MG63 (cell line): ENCODE data around the gene RAB6B. TPM values are rescaled to one million over a fixed set of nuclear protein-coding genes. Genes with fewer than 3 reads are reported as not detected.

Experiments used
- DNase-seq: peaks from one replicate; pipeline ENCODE4 v3.0.0-alpha.2; 2020
- H3K27me3 ChIP-seq: fragments of 250-450 bp; sonication (Bioruptor Pico); 2 replicates; pipeline ENCODE4 v1.5.1; 2020; ENCODE audit warnings: mild to moderate bottlenecking, moderate library complexity
- H3K36me3 ChIP-seq: fragments of 250-450 bp; sonication (Bioruptor Pico); 2 replicates; pipeline ENCODE4 v1.5.1; 2020; ENCODE audit warnings: mild to moderate bottlenecking, moderate library complexity
- H3K4me3 ChIP-seq: fragments of 250-450 bp; sonication (Bioruptor Pico); 2 replicates; pipeline ENCODE4 v1.5.1; 2020; ENCODE audit warnings: mild to moderate bottlenecking, moderate library complexity
- H3K9me3 ChIP-seq: fragments of 250-450 bp; sonication (Bioruptor Pico); 2 replicates; pipeline ENCODE4 v1.5.1; 2020; ENCODE audit warnings: mild to moderate bottlenecking, moderate library complexity
- total RNA-seq: library from RNA; depleted of rRNA; stranded (reverse); fragments of >200 nt; shearing (Covaris generic); gene quantifications from 2 replicates; pipeline ENCODE4 v1.2.3, GENCODE V29; 2014; ENCODE audit warnings: low replicate concordance

RAB6B gene
- total RNA-seq, 1 experiment from 2014 or later = 4.0 TPM

DNA sequence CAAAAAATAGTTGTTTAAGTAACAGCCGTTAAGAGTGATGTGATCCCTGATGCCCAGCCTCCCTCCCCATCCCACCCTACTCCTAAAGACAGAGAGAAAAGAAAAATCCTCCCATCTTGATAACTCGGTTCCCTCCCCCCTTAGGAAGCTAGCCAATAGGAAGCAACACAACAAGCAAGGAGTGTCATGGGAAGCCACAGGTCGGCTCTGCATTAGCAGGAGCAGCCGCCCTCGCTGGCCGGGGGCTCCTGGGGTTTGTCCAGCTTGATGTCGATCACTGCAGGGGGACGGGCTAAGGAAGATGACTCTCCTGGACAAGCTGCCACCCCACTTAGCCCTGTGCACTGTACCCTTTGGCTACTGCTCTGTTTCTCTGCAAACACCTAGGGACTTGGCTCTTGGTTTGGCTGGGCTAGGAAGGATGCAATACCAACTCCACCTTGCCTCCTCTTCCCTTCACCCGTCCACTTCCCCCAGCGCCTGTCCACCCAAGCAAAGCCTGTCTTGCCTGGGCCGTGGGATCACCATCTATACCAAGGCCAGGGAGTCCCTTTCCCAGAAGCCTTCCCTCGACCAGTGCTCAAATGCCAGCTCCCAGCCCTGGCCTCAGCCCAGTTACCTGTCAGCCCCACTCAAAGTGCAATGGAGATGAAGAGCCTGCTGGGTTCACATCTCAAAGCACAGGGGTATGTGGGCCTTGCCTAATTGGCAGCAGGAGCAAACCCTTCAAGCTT is 66.9 kb downstream of the RAB6B start:
- peaks cover 15% of the 10 kb centered on the region for H3K36me3 ChIP-seq
- H3K27me3 ChIP-seq = no peaks in the 10 kb centered on the region
- H3K9me3 ChIP-seq = no peaks in the 10 kb centered on the region
- H3K4me3 ChIP-seq = no peak overlapping the region
- no peak for DNase-seq

- Histone ChIP-seq H3K4me3 (no peak overlapping the region), H3K36me3 (peaks cover 26% of the 10 kb centered on the region), H3K27me3 (no peaks in the 10 kb centered on the region), H3K9me3 (no peaks in the 10 kb centered on the region)
- no peak for DNase-seq
These were observed 68.0 kb downstream of the RAB6B start for GRCh38 chr3:133827684-133828083.

- H3K9me3 ChIP-seq = no peaks in the 10 kb centered on the region
- no peaks in the 10 kb centered on the region for H3K27me3 ChIP-seq
- H3K36me3 ChIP-seq = peaks cover 31% of the 10 kb centered on the region
- H3K4me3 ChIP-seq = no peak overlapping the region
- no peak for DNase-seq
These were observed 68.5 kb downstream of the RAB6B start for GRCh38 chr3:133827136-133827535.

- DNase-seq = no peak
- Histone ChIP-seq H3K27me3 (no peaks in the 10 kb centered on the region), H3K36me3 (peaks cover 38% of the 10 kb centered on the region), H3K4me3 (no peak overlapping the region), H3K9me3 (no peaks in the 10 kb centered on the region)
These were observed 69.5 kb downstream of the RAB6B start for GRCh38 chr3:133825969-133826727.

DNA sequence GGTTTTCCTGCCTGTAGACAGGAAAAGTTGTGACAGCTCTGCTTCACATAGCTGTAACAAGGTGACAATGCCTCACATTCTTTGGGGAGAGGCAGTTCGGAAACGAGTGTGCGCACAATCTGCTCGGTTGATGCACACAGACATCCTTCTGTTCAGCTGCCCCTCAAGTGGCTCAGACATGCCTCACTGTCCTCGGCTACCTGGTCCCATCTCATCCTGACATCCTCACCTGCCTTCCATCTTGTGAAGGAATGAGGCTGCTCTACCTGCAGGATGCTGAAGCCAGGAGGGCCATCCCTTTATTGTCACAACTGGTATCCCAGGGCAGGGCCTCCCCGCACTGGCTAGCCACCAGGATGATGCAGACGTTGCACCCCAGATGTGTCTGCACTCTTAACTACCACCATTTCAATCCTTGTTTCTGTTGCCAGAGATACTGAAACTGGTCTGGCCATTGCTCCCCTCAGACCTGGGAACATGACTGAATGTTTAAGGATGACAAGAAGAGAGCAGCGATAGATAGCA is 70.7 kb downstream of the RAB6B start:
- DNase-seq = no peak
- no peak overlapping the region for H3K4me3 ChIP-seq
- no peaks in the 10 kb centered on the region for H3K27me3 ChIP-seq
- H3K36me3 ChIP-seq = peaks cover 49% of the 10 kb centered on the region
- H3K9me3 ChIP-seq = no peaks in the 10 kb centered on the region

DNA sequence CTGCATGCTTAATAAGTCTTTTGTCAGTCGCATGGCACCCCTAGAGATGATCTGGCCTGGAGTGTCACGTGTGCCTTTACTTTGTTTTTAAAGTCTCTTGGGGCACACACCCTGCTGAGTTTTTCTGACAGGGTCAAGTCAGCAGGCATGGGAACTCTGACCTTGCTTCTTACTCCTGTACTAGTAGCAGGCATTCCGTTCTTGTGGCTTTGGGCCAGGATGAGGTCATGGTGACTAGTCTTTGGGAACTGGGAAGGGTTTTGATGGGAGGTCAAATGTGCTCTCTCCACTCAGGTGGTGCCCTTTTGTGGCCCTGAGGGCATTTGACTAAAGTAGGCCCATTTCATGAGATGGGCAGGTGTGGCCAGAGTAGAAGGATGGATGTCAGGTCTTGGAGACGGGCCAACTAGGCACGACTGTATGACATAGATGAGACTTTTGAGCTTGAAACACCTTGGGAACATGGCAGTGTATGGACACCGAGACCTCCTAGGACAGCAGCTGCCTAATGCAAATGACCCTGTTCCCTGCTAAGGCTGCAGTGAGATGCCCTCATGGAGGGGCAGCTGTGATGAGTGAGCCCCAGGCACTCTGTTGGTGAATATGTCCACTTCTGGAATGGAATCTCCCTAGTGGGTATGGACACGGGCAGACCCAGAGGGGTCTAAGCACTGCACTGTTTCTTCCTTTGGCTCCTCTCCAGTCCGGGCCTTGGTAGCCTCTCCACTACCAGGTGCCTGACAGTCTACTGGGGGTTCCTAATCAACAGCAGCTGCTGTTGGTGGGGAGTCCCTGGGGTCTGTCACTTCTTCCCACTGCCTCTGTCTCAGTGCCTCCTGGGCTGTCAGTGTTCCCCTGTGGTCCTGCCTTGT is 73.7 kb downstream of the RAB6B start:
- H3K9me3 ChIP-seq = no peaks in the 10 kb centered on the region
- no peak overlapping the region for H3K4me3 ChIP-seq
- peaks cover 67% of the 10 kb centered on the region for H3K36me3 ChIP-seq
- DNase-seq = peak; percentile 96
- no peaks in the 10 kb centered on the region for H3K27me3 ChIP-seq

DNA sequence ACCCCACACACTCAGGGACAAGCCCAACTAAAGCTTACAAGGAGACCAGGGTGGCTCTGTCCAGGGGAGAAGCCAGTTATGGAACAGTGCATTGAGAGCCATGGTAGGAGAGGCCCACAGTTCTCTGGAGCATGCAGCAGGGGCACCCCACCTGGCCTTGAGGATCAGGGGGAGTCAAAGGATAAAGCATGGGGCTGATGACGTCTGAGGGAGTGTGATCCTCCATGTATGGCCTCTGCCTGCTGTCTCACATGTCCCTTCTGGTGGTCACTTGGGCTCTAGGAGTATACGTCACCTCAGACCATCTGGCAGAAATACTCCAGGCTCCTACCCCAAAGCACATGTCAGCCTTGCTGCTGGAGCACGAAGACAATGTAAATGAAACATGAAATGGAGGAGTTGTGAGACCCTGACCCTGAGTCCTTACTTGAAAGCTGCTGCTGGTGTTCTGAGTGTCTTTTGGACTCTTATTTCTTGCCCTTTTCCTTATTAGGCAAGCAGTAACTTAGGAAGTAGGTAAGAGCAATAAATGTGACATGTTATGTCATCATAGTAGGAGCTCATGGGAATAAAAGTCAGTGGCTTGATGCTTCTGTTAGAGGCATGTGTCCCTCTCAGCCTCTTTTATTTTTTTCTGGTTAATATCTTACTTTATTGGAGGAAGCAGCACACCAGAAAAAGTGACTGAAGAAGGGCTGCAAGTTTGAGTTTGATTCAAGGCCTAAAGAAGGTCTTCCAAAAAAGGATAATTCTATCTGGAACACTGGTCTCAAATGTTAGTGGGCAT is 74.6 kb downstream of the RAB6B start:
- DNase-seq = no peak
- Histone ChIP-seq H3K36me3 (peaks cover 77% of the 10 kb centered on the region), H3K27me3 (no peaks in the 10 kb centered on the region), H3K4me3 (no peak overlapping the region), H3K9me3 (no peaks in the 10 kb centered on the region)

DNA sequence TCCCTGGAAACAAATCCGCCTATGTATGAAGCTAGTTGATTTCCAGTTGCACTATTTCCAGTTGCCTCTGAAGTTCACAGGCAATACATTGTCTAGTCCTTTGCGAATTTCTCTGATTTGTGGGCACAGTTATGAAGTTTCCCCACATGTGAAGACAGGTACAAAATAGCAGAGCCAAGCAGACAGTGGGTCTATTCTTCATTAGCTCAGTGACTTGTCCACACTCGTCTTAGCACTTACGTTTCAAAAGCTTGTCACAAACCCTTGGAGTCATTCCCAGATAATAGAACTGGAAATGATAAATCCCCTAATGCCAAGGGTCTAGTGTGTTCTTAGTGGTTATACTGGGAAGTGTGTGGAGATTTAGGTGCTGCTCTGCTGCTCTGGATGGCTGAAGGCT is 75.6 kb downstream of the RAB6B start:
- H3K27me3 ChIP-seq = no peaks in the 10 kb centered on the region
- no peak overlapping the region for H3K4me3 ChIP-seq
- H3K36me3 ChIP-seq = peaks cover 82% of the 10 kb centered on the region

GRCh38 chr3:133815386-133815785 is 80.3 kb downstream of the RAB6B start:
- peaks cover 80% of the 10 kb centered on the region for H3K36me3 ChIP-seq
- DNase-seq = no peak
- no peaks in the 10 kb centered on the region for H3K9me3 ChIP-seq
- no peak overlapping the region for H3K4me3 ChIP-seq
- H3K27me3 ChIP-seq = no peaks in the 10 kb centered on the region

More for the DNA sequence above, 75.6 kb downstream of the RAB6B start:
- DNase-seq = no peak
- no peaks in the 10 kb centered on the region for H3K9me3 ChIP-seq

DNA sequence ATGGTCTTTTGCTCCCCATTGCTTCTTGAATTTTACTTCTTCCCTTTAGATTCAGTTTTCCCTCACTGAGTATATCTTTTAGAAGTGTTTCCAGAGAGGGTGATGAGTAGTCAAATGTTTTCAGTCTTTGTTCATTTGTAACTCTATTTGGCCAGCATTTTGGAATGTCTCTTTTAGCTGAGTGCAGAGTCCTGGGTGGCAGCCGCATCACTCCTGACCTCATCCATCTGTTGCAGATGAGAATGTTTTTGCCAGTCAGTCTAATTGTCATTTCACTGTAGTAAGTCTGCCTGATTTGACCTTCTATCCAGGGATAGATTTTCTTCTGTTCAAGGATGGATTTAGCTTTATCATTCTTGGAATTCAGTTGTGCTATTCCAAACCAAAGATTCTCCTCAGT is 82.8 kb downstream of the RAB6B start:
- Histone ChIP-seq H3K36me3 (peaks cover 86% of the 10 kb centered on the region), H3K27me3 (no peaks in the 10 kb centered on the region)
- DNase-seq = no peak

DNA sequence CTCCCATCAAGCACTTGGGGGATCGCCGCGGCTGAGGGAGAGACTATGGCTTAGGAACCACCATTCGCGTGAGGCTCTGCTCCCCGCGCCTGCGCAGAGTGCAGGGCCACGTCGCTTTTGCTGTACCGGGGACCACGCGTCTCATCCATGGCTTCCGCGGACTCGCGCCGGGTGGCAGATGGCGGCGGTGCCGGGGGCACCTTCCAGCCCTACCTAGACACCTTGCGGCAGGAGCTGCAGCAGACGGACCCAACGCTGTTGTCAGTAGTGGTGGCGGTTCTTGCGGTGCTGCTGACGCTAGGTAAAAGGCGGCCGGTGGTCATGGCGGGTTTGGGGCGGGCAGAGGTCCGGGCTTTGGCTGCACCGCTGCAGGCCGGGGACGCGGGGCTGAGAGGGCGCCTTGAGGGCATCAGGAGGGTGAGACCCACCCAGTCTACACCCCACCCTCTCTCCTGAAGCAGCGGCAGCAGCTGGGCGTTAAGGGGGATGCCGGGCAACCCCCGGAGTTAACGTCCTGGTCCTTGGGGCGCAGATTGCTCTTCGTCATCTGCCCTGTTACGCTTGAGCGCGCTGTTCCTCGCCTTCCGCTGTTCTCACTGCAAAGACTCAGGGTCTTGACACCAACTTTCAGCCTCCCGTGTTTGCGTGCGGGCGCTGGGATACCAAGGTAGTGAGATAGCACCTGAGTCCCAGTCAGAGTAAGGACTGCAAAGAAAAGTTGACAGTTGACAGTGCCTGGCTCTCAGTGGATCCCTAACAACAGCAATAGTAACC is 89.8 kb downstream of the RAB6B start, which contains the start of gene SRPRB:
SRPRB (plus strand) TSS at position 114 of the 774 bp plus-strand sequence; CDS start at position 148, 34 bp downstream.
- no peaks in the 10 kb centered on the region for H3K27me3 ChIP-seq
- H3K36me3 ChIP-seq = peaks cover 36% of the 10 kb centered on the region
- peak; percentile 96 for DNase-seq
- H3K4me3 ChIP-seq = peak within 1 kb of the TSS; percentile 94
- H3K9me3 ChIP-seq = no peaks in the 10 kb centered on the region

More for the DNA sequence above, 82.8 kb downstream of the RAB6B start:
- Histone ChIP-seq H3K9me3 (no peaks in the 10 kb centered on the region), H3K4me3 (no peak overlapping the region)

- Histone ChIP-seq H3K9me3 (no peaks in the 10 kb centered on the region), H3K36me3 (peaks cover 30% of the 10 kb centered on the region), H3K4me3 (peak overlapping the region; percentile 94), H3K27me3 (no peaks in the 10 kb centered on the region; the same call in 1 of the 2 replicates)
- no peak for DNase-seq
These were observed 90.3 kb downstream of the RAB6B start for GRCh38 chr3:133805384-133805701.

DNA sequence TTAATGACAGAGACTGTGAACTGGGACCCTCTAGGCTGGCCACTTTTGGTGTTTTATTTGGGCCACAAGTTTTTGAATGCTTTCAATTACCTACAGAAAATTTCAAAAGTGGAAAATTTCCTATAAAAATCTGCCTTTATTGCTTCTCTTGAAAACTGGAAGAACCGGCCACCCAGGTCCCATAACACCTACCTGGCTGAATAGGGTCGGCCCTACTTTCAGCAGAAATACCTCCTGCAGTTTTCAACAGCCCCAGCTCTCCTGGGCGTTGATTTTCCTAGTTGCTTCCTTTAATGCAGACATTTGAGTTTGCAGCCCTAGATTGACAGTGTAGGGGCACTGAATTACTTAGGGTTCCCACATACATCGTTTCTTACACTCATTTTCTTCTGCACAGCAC is 90.8 kb downstream of the RAB6B start:
- H3K9me3 ChIP-seq = no peaks in the 10 kb centered on the region
- H3K4me3 ChIP-seq = no peak overlapping the region; the same call in 1 of the 2 replicates
- no peak for DNase-seq
- no peaks in the 10 kb centered on the region; the same call in 1 of the 2 replicates for H3K27me3 ChIP-seq
- H3K36me3 ChIP-seq = peaks cover 28% of the 10 kb centered on the region

- H3K9me3 ChIP-seq = no peaks in the 10 kb centered on the region
- DNase-seq = no peak
- no peak overlapping the region for H3K4me3 ChIP-seq
- peaks cover 15% of the 10 kb centered on the region for H3K36me3 ChIP-seq
- no peaks in the 10 kb centered on the region; the same call in 1 of the 2 replicates for H3K27me3 ChIP-seq
These were observed 92.2 kb downstream of the RAB6B start for GRCh38 chr3:133803469-133803868.
